GM21528 (cell line): ENCODE data around the gene FOXC1.

Experiments used
- ATAC-seq: cut with Tn5 transposase; IDR thresholded peaks from one replicate; pipeline ENCODE4 v1.9.1; 2021; ENCODE audit warnings: mild to moderate bottlenecking, moderate library complexity; ENCODE audit not compliant: unreplicated experiment, low FRiP score

Gene FOXC1

GRCh38 chr6:1581120-1581991 is 28.4 kb upstream of the FOXC1 start:
- ATAC-seq = no peak

- no peak for ATAC-seq
Observed at GRCh38 chr6:1584146-1584545, 25.6 kb upstream of the FOXC1 start.

- ATAC-seq = no peak
Observed at GRCh38 chr6:1584996-1585668, 24.6 kb upstream of the FOXC1 start.

GRCh38 chr6:1585669-1586049 is 24.1 kb upstream of the FOXC1 start:
- ATAC-seq = no peak

GRCh38 chr6:1586256-1586655 is 23.5 kb upstream of the FOXC1 start:
- ATAC-seq = no peak

- no peak for ATAC-seq
Observed at GRCh38 chr6:1586861-1587450, 22.8 kb upstream of the FOXC1 start.

- no peak for ATAC-seq
Observed at GRCh38 chr6:1587546-1587945, 22.2 kb upstream of the FOXC1 start.

GRCh38 chr6:1587977-1588376 is 21.7 kb upstream of the FOXC1 start:
- no peak for ATAC-seq

GRCh38 chr6:1589208-1589607 is 20.5 kb upstream of the FOXC1 start:
- ATAC-seq = no peak

- no peak for ATAC-seq
Observed at GRCh38 chr6:1590580-1590979, 19.1 kb upstream of the FOXC1 start.

- ATAC-seq = no peak
Observed at GRCh38 chr6:1591243-1591642, 18.5 kb upstream of the FOXC1 start.

- no peak for ATAC-seq
Observed at GRCh38 chr6:1591926-1592325, 17.8 kb upstream of the FOXC1 start.

- no peak for ATAC-seq
Observed at GRCh38 chr6:1592852-1593251, 16.9 kb upstream of the FOXC1 start.

GRCh38 chr6:1593286-1593957 is 16.3 kb upstream of the FOXC1 start:
- no peak for ATAC-seq

- ATAC-seq = no peak
Observed at GRCh38 chr6:1593958-1594314, 15.8 kb upstream of the FOXC1 start.

- ATAC-seq = no peak
Observed at GRCh38 chr6:1594445-1595200, 15.1 kb upstream of the FOXC1 start.

- ATAC-seq = no peak
Observed at GRCh38 chr6:1595271-1596087, 14.2 kb upstream of the FOXC1 start.

- peak; percentile 60 for ATAC-seq
Observed at GRCh38 chr6:1596088-1596852, 13.4 kb upstream of the FOXC1 start.
